Activated B cell treated with CpG ODN at 0.5 μM for 24 hours (primary cell): Measurements from ENCODE around the gene SCAMP4. TPM values are rescaled to one million over a fixed set of nuclear protein-coding genes. Genes with fewer than 3 reads are reported as not detected.

Experiments used
- ATAC-seq: fragments of 200-7000 bp; cut with Tn5 transposase; one replicate; pipeline ENCODE4 v1.10.0; 2021; ENCODE audit warnings: low read depth, mild to moderate bottlenecking, moderate library complexity
- CTCF ChIA-PET: fragments of 350-600 bp; sonication (Branson Sonifier 250); formaldehyde crosslinking; loops from one replicate; lab custom pipeline; 2021; ENCODE audit warnings: antibody characterized with exemption; lab: Charles Lee
- POLR2A ChIA-PET: fragments of 350-600 bp; sonication (Branson Sonifier 250); formaldehyde crosslinking; loops from one replicate; lab custom pipeline; 2021; ENCODE audit warnings: antibody characterized with exemption; lab: Charles Lee
- DNase-seq: peaks from one replicate; pipeline ENCODE4 v3.0.0; 2022
- H3K27ac Mint-ChIP-seq: one replicate; pipeline ENCODE4 v1.8.0; 2020; ENCODE audit warnings: mixed read lengths
- H3K27me3 Mint-ChIP-seq: one replicate; pipeline ENCODE4 v1.8.0; 2021; ENCODE audit warnings: mixed read lengths
- H3K36me3 Mint-ChIP-seq: one replicate; pipeline ENCODE4 v1.8.0; 2021; ENCODE audit warnings: low read depth, mixed read lengths
- H3K4me1 Mint-ChIP-seq: one replicate; pipeline ENCODE4 v1.8.0; 2021; ENCODE audit warnings: mixed read lengths
- H3K4me3 Mint-ChIP-seq: one replicate; pipeline ENCODE4 v1.8.0; 2020; ENCODE audit warnings: mild to moderate bottlenecking, mixed read lengths
- H3K9me3 Mint-ChIP-seq: one replicate; pipeline ENCODE4 v1.8.0; 2020; ENCODE audit warnings: mixed read lengths
- CTCF ChIP-seq: fragments of 200-600 bp; IDR thresholded peaks from one replicate; pipeline ENCODE4 v1.8.0; 2022; ENCODE audit warnings: antibody characterized with exemption, mild to moderate bottlenecking
- intact Hi-C: fragments of 100-400 bp; cut with micrococcal nuclease; formaldehyde crosslinking; loops from one replicate; pipeline ENCODE4 v1.15.1; 2024
- total RNA-seq: library from RNA; stranded (reverse); gene quantifications from 2 replicates; pipeline ENCODE4 v1.2.3, GENCODE V29; 2022

Gene SCAMP4
- total RNA-seq, 1 donor from 2014 or later: 59.7 TPM

GRCh38 chr19:1911995-1912394 lies 6.8 kb downstream of the SCAMP4 start:
- Mint-ChIP-seq H3K36me3 (peaks cover 19% of the 10 kb centered on the region), H3K4me1 (peaks cover 30% of the 10 kb centered on the region), H3K27ac (no peak overlapping the region), H3K9me3 (no peaks in the 10 kb centered on the region), H3K27me3 (no peaks in the 10 kb centered on the region), H3K4me3 (no peak overlapping the region)
- DNase-seq (no peak), ATAC-seq (no peak)
- intact Hi-C loops: no loop called here
- CTCF ChIA-PET: no interaction called here
- POLR2A ChIA-PET: interaction anchor here (0.7 to 1.6 kb wide), 2 partner anchors 12 to 235 kb away, joined by 3 to 4 read pairs; no protein-coding TSS in a partner anchor
- no peak for TF ChIP-seq CTCF

DNA sequence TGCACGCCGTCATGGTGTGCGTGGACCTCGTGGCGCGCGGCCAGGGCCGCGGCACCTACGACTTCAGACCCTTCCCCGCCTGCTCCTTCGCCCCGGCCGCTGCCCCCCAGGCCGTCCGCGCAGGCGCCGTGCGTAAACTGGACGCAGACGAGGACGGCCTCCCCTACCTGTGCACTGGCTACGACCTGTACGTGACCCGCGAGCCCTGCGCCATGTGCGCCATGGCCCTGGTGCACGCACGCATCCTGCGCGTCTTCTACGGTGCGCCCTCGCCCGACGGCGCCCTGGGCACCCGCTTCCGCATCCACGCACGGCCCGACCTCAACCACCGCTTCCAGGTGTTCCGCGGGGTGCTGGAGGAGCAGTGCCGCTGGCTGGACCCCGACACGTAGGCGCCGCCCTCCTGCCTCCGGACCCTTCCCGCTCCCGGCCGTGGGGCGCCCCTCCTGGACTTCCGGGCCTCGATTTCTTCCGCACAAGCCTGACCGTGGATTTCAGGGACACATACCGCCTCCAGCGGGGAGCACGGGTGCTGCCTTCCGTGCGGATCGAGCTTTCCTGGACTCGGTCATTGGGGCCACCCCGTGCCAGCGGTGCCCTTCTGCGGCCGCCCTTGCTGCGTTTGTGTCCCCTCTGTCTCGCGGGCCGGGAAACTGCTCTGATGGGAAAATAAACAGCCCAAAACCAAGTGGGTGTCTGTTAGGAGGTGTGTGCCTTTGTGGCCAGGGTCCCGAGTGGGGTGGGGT lies 7.7 kb downstream of the SCAMP4 start:
- no peak for DNase-seq
- Mint-ChIP-seq H3K4me3 (no peak overlapping the region), H3K27ac (no peak overlapping the region), H3K27me3 (no peaks in the 10 kb centered on the region), H3K36me3 (peaks cover 23% of the 10 kb centered on the region), H3K9me3 (no peaks in the 10 kb centered on the region), H3K4me1 (peaks cover 24% of the 10 kb centered on the region)
- TF ChIP-seq CTCF: no peak
- POLR2A ChIA-PET: interaction anchor here (1.2 kb wide), 1 partner anchor 16 kb away, joined by 3 read pairs; no protein-coding TSS in a partner anchor
- intact Hi-C loops: no loop called here
- no peak for ATAC-seq
- CTCF ChIA-PET: no interaction called here

GRCh38 chr19:1913781-1914577 lies 8.8 kb downstream of the SCAMP4 start:
- no peaks in the 10 kb centered on the region for H3K9me3 Mint-ChIP-seq
- no peak overlapping the region for H3K27ac Mint-ChIP-seq
- intact Hi-C loops: no loop called here
- H3K4me1 Mint-ChIP-seq: peaks cover 19% of the 10 kb centered on the region
- DNase-seq: no peak
- peaks cover 30% of the 10 kb centered on the region for H3K36me3 Mint-ChIP-seq
- ChIA-PET POLR2A (interaction anchor here (0.6 to 1.2 kb wide), 3 partner anchors 17 to 454 kb away, joined by 3 to 4 read pairs (median 3); no protein-coding TSS in a partner anchor), CTCF (no interaction called here)
- no peak overlapping the region for H3K4me3 Mint-ChIP-seq
- H3K27me3 Mint-ChIP-seq: no peaks in the 10 kb centered on the region
- no peak for TF ChIP-seq CTCF
- ATAC-seq: no peak

DNA sequence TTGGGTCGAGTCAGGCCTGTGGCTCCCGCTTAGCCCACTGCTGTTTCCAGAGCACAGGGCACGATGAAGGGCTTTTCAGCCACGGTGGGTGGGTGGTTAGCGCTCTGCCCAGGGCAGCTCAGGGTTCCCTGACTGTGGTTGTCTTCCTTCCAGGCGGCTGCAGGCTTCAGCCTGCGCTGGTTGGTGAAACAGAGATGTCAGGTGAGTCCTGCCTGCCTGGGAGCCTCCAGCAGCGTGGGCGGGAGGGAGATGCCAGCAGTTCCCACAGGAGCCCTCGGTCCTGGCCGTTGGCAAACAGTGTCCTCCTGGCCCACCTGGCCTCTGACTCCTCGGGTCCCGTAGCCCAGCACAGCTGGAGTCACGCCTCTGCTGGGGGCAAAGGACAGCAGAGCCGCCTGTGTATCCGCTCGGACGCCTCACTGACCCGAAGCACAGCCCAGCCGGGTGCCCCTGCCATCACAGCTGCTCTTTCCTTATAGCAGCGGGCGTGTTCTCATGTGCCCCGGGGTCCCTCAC lies 9.7 kb downstream of the SCAMP4 start:
- CTCF ChIA-PET: no interaction called here
- DNase-seq (no peak), ATAC-seq (no peak)
- no peaks in the 10 kb centered on the region for H3K9me3 Mint-ChIP-seq
- peaks cover 10% of the 10 kb centered on the region for H3K4me1 Mint-ChIP-seq
- no peak overlapping the region for H3K27ac Mint-ChIP-seq
- H3K4me3 Mint-ChIP-seq: no peak overlapping the region
- POLR2A ChIA-PET: interaction anchor here (0.7 kb wide), 1 partner anchor 453 kb away, joined by 3 read pairs; no protein-coding TSS in a partner anchor
- no peak for TF ChIP-seq CTCF
- no peaks in the 10 kb centered on the region for H3K27me3 Mint-ChIP-seq
- H3K36me3 Mint-ChIP-seq: peaks cover 31% of the 10 kb centered on the region
- intact Hi-C loops: no loop called here

DNA sequence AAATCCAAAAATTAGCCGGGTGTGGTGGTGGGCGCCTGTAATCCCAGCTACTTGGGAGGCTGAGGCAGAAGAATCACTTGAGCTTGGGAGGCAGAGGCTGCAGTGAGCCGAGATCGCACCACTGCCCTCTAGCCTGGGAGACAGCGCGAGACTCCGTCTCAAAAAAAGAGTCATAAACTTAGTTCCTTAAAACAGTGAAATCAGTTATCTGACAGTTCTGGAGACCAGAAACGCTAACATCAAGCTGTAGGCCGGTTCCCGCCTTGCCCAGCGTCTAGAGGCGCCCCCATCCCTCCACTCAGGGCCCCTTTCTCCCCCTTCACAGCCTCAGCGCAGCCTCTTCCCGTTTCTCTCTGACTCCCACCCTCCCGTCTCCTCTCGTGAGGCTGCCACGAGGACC lies 11.9 kb downstream of the SCAMP4 start:
- no peak overlapping the region for H3K4me3 Mint-ChIP-seq
- DNase-seq: no peak
- H3K27me3 Mint-ChIP-seq: no peaks in the 10 kb centered on the region
- no peaks in the 10 kb centered on the region for H3K4me1 Mint-ChIP-seq
- peaks cover 43% of the 10 kb centered on the region for H3K36me3 Mint-ChIP-seq
- ChIA-PET POLR2A (interaction anchor here (1.2 kb wide), 1 partner anchor 125 kb away, joined by 3 read pairs; no protein-coding TSS in a partner anchor), CTCF (no interaction called here)
- intact Hi-C loops: no loop called here
- H3K27ac Mint-ChIP-seq: no peak overlapping the region
- no peaks in the 10 kb centered on the region for H3K9me3 Mint-ChIP-seq
- TF ChIP-seq CTCF: no peak
- ATAC-seq: no peak
